ENCODE results near the gene CYP4F22.

DNA sequence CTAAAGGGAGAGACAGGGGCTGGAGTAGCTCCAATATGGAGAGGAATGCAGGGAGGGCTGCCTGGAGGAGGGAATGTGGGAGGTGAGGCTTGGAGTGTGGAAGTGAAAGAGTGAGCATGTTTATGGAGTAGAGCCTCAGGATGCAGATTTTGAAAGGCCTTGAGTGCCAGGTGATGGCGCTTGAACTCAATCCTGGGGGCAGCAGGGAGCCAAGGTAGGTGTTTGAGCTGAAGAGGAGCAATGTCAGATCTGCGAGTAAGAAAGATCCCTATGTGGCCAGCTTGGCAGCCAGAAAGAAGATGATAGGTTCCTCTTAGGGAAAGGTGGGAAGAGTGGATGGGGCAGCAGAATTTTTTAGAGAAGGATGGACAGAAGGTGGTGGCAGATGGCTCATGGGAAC is 40.3 kb downstream of the CYP4F22 start:
- TF ChIP-seq POLR2AphosphoS5 (IDR thresholded peaks at IDR 0.05) (no peak), POLR2A (IDR thresholded peaks at IDR 0.05) (no peak)
- TF ChIP-seq, protein P1, sequence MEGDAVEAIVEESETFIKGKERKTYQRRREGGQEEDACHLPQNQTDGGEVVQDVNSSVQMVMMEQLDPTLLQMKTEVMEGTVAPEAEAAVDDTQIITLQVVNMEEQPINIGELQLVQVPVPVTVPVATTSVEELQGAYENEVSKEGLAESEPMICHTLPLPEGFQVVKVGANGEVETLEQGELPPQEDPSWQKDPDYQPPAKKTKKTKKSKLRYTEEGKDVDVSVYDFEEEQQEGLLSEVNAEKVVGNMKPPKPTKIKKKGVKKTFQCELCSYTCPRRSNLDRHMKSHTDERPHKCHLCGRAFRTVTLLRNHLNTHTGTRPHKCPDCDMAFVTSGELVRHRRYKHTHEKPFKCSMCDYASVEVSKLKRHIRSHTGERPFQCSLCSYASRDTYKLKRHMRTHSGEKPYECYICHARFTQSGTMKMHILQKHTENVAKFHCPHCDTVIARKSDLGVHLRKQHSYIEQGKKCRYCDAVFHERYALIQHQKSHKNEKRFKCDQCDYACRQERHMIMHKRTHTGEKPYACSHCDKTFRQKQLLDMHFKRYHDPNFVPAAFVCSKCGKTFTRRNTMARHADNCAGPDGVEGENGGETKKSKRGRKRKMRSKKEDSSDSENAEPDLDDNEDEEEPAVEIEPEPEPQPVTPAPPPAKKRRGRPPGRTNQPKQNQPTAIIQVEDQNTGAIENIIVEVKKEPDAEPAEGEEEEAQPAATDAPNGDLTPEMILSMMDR (IDR thresholded peaks at IDR 0.05), result no peak
